Measurements from ENCODE around the gene TBKBP1. TPM values are rescaled to one million over a fixed set of nuclear protein-coding genes. Genes with fewer than 3 reads are reported as not detected.

The TBKBP1 gene
- total and polyA plus RNA-seq, 2 donors (not counting 3 experiments of a cell fraction or from before 2014, with no cell fraction given), result 7.0 to 11.7 TPM

- H3K9me1 ChIP-seq (replicated peaks; ENCODE audit: control insufficient read depth, extremely low read depth, insufficient read depth, low read length), result no peaks in the 10 kb centered on the region
- dilution Hi-C loops (cut with MboI; ENCODE audit: extremely low pct_ligation_motif_present, low sequenced_read_pairs) (no loop called here), intact Hi-C loops (cut with micrococcal nuclease) (no loop called here)
- no peak overlapping the region for H3K9ac ChIP-seq (replicated peaks; ENCODE audit: extremely low read depth, insufficient read depth, low read length)
- H2AFZ ChIP-seq (ENCODE audit: low read depth, low read length), result no peak overlapping the region
- no peak overlapping the region for H3K4me3 ChIP-seq (replicated peaks in 1 of 3; ENCODE audit: insufficient read depth in 1 of 3, low read depth in 1 of 3, low read length in 3 of 3)
- DNase-seq (ENCODE audit: low read depth, low spot score) (no peak), FAIRE-seq (no peak)
- H3K36me3 ChIP-seq (ENCODE audit: control insufficient read depth in 2 of 2, extremely low read depth in 1 of 2, insufficient read depth in 2 of 2, low read length in 2 of 2), result no peaks in the 10 kb centered on the region
- H3K4me2 ChIP-seq (ENCODE audit: insufficient read depth, low read length), result no peak overlapping the region
- TF ChIP-seq EZH2 (IDR thresholded peaks at IDR 0.05; ENCODE audit: borderline replicate concordance, low read depth, low read length, severe bottlenecking) (no peak), FOS (IDR thresholded peaks at IDR 0.05; ENCODE audit: borderline replicate concordance, insufficient read depth, low read length) (no peak), CTCF (IDR thresholded peaks at IDR 0.05; ENCODE audit: extremely low read depth in 1 of 2, insufficient read depth in 1 of 2, low read depth in 1 of 2, low read length in 2 of 2) (no peak), MAX (IDR thresholded peaks at IDR 0.05; ENCODE audit: insufficient read depth, insufficient read length) (no peak), GATA2 (IDR thresholded peaks at IDR 0.05; ENCODE audit: insufficient read depth, insufficient read length, low read depth, low read length) (no peak), JUN (IDR thresholded peaks at IDR 0.05; ENCODE audit: borderline replicate concordance, insufficient read depth, insufficient read length, low read depth) (no peak), MYC (IDR thresholded peaks at IDR 0.05; ENCODE audit: low read depth, low read length) (no peak), POLR2AphosphoS5 (IDR thresholded peaks at IDR 0.05; ENCODE audit: insufficient read depth, low read depth, low read length) (no peak), POLR2A (IDR thresholded peaks at IDR 0.05; ENCODE audit: low read depth, low read length) (no peak)
- H3K4me1 ChIP-seq (ENCODE audit: control insufficient read depth, extremely low read depth, insufficient read depth, low read length), result no peaks in the 10 kb centered on the region
- no peaks in the 10 kb centered on the region for H3K9me3 ChIP-seq (replicated peaks; ENCODE audit: control insufficient read depth, insufficient read depth, low read length)
- BruUV-seq (replicated peaks), result no TSS peak
- peaks cover 12 to 20% of the 10 kb centered on the region in 2 experiments for H3K27me3 ChIP-seq (ENCODE audit: control insufficient read depth in 2 of 2, insufficient read depth in 2 of 2, low read length in 2 of 2)
- no peak overlapping the region for H3K27ac ChIP-seq (ENCODE audit: insufficient read depth, low read depth, low read length)
- ChIA-PET CTCF (no interaction called here), POLR2A (no interaction called here)
- no peaks in the 10 kb centered on the region for H3K79me2 ChIP-seq (ENCODE audit: control insufficient read depth, insufficient read depth, low read length)
- no peaks in the 10 kb centered on the region for H4K20me1 ChIP-seq (replicated peaks; ENCODE audit: control insufficient read depth, extremely low read depth, insufficient read depth, low read length)
Measured at GRCh38 chr17:47726796-47727703, 33.1 kb downstream of the TBKBP1 start.
